NCI-H2029 treated with DMSO at 0.1 percent for 48 hours (cell line): ENCODE measurements around the gene MYL12B.
"Not testable (repeated sequence)": the region's sequence is repeated elsewhere in the genome, so short reads cannot be mapped to it uniquely, and the experiment has no call there.

Experiments
- DNase-seq: peaks from one replicate; lab custom pipeline; 2025; lab: John Stamatoyannopoulos, UW

MYL12B gene

DNA sequence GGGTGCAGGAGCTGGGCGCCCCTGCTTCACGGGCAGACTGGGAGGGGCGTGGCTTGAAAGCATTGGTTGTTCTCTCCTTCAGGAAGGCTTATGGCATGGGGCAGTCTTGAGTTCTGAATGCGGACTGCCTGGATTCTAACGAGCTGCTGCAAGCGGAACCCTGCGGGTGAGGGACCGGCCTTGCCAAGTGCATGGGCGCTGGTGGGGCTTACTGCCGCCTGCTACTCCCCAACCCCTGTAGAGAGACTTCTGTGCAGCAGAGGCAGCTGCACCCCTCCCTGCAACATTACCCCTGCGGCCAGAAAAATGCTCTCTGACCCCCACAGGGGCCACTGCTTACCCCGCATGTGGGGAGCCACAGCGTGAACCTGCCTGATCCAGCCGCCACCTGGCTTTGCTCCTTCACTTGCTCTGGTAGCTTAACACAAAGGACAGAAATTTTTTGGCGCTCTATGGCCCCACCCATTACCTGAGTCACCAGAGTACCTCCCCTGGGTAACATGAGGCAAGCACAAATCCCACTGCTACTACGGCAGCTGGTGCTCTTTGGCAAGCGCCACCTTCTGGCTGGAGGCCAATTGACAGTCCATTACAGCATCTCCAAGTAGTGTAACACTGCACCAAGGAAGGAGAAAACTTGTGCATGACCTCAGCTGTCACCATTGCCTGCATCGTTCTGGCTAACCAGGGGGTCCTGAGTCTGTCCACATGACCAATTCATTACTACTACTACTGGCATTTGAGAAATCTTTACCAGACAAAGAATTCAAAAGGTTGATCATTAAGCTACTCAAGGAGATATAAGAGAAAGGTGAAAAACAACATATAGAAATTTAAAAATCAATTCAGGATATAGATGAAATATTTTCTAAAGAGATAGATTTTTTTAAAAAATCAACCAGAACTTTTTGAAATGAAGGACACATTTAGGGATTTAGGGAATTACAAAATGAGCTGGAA lies 35.4 kb downstream of the MYL12B start:
- peak; percentile 81 for DNase-seq

DNA sequence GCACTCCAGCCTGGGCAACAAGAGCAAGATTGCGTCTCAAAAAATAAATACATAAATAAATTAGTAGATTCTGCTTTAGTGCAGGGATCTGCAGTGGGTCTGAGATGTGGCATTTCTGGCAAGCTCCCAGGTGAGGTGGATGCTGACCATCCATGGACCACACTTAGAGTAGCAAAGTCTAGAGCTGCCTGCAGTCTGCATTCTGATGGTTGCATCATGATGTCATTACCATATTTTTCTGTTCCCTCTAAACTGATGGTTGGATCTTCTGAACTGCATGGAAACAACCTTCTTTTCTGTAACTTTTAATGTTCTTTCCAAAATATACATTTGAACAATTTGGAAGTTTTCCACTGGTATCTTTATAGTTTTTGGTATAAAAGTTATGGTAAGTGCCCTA lies 42.9 kb downstream of the MYL12B start:
- no peak for DNase-seq

DNA sequence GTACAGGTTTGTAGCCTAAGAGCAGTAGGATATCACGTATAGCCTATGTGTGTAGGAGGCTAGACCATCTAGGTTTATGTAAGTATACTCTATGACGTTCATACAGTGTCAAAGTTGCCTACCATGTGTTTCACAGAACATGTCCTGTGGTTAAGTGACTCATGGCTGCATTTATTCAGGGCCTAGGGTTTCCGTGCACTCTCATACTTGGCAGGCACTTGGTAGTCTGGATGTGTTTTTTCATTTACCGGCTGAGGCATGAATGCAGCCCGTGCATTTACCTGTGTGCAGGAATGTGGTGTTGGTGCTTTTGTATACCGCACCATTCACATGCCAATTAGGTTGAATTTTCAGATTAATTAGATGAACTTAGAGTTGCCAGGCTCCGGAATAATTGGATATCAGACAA lies 43.4 kb downstream of the MYL12B start:
- DNase-seq, result no peak

DNA sequence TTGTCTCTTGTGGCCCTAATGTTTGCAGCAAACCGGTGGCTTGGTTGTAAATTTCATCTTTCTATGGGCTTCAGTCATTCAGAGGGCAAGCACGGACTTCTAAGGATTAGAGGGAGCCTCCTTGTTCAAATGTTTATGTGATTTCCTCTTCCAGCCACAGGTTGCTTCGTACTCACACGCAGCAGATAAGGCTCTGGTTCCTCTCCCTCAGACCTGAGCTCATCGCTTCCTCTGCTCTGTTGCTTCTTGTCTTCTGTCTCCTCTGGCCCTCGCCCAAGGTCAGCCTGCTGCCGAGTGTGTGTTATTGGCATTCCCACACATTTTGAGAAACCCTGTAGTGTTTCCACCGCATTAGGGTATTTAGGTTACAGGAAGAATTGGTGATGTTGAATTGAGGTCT lies 44.0 kb downstream of the MYL12B start:
- no peak for DNase-seq

DNA sequence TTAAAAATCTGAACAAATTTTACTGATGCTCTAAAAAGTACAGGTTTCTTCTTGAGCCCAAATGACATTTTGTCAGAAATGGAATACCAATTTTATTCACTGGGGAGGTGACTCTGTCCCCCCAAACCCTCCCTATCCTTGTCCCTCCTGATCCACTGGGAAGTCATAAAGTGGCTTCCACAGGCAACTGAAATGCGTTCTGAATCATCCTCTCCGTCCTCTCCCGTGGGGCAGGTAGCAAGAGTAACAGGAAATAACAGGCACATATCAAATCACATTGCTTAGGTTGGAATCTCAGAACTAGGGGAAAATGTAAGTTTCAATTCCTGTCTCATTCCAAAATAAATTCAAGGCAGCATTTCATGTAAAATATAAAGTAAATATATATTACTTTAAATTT lies 44.5 kb downstream of the MYL12B start:
- DNase-seq, result no peak

DNA sequence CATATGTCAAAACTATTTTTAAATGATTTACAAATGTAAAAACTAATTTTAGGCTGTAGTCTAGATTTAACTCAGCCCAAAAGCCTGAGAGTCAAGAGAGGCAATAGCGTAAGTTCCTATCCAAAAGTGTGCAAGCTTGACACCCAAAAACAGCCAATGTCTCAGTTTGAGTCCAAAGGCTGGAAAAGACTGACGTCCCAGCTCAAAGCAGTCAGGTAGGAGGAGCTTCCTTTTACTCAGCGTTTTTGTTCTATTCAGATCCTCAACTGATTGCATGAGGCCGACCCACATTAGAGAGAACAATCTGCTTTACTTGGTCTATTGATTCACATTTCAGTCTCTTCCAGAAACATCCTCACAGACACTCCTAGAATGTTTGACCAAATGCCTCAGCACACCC lies 51.8 kb downstream of the MYL12B start:
- DNase-seq, result no peak

DNA sequence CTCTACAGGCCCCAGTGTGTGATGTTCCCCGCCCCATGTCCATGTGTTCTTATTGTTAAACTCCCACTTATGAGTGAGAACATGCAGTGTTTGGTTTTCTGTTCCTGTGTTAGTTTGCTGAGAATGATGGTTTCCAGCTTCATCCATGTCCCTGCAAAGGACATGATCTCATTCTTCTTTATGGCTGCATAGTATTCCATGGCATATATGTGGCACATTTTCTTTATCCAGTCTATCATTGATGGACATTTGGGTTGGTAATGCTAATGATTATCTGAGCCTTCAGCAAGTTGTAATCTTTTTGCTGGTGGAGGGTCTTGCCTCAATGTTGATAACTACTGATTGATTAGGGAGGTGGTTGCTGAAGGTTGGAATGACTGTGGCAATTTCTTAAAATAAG lies 53.4 kb downstream of the MYL12B start:
- not testable (repeated sequence) for DNase-seq

DNA sequence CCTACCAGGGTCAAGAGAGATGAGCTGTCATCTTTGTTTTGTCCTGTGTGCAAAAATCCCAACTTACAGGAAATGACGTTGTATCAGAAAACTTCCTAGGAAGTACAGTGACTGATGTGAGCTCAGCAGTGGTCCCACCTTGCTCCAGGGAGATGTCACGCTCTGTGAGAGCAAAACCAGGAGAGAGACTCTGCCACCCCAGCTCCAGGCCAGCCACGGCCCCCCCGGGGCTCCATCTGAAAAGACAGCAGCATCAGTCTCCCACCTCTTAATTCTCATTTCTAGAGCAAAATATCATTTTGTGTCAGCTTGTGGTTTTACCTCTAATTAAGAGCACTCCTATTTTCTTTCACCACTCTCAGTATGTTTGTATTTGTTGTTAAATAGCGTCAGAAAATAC lies 57.5 kb downstream of the MYL12B start:
- no peak for DNase-seq

DNA sequence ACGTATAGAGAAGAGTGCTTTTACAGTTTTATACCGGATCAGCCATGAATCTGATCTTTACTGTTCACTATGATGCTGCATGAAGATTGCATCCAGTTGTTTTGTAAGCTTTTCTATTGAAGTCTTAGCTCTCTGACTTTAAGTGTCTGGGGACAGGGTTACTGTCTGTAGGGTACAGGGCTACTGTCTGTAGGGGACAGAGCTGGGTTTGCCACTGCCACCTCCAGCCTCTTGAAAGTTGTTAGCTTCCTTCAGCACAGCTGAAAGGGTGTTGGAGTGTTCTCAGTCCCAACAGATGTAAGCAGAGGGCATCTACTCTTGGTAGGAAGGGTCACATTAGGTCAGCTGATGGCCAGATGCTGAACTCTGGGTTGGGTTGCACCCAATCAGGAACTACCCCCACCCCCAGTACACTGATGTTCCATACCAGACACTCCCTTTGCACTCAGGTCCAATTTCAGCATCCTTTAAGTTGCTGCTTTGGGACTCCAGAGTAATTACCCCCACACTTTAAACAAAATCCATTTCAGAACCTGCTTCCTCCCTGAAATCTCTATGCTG lies 58.0 kb downstream of the MYL12B start:
- DNase-seq, result no peak

DNA sequence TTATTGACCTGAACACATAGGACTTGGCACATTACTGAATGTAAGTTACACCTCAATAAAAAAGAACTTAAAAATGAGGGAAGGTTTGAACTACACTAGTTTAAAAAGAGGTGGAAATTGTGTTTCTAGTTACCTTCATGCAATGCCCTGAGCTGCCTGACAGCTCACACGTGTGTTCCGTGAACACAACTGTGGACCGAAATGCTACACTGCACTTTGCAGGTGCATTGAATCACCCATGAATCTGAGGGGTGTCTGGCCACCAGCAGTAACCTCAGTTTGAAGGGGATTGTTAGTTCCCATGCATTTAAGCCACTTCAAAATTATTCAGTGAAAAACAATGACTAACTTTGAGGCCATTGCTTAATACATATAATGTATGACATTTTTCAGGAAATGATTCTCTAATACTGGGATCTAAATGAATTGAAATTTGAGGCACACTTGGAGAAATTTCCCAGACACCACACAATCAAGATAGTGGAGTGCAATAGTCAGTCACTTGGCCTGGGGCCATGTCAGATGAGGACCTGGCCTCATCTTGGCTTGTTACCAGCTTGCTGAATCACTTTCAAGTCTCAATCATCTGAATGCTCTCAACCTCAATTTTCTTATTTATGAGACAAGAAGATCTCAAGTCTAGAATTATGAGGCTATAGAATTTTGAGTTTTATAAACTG lies 59.3 kb downstream of the MYL12B start:
- peak; percentile 33 for DNase-seq

DNA sequence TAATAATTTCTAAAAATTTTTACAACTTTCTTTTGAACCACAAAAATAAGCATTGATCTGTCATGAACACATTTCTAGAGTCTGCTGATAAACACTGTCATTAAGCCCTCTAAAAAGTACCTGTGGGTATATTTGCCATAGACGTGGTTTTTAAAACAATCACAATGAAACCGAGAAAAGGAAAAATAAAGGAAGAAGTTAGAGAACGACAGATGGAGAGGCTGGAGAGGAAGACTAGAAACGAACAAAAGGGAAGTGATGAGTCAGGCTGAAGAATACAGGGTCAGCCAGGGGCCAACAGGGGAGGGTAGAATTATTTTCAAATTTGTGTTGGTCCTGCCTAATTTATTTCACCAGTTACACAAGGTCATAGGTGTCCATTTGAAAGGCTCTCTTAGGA lies 62.0 kb downstream of the MYL12B start:
- no peak for DNase-seq
